ACC112 (cell line): ENCODE measurements around the gene ZGRF1.
"Not testable (repeated sequence)": the region's sequence is repeated elsewhere in the genome, so short reads cannot be mapped to it uniquely, and the experiment has no call there.

Experiments
- H2AFZ ChIP-seq: fragments of 200-600 bp; sonication (generic); one replicate; pipeline ENCODE4 v1.6.0; 2017; ENCODE audit warnings: antibody characterized with exemption, low read length; ENCODE audit not compliant: unreplicated experiment
- H3K27ac ChIP-seq: fragments of 200-600 bp; sonication (generic); 2 replicates; pipeline ENCODE4 v1.5.1; 2014; ENCODE audit warnings: low read depth, mild to moderate bottlenecking, antibody characterized with exemption, low read length, moderate library complexity
- H3K27me3 ChIP-seq: fragments of 200-600 bp; sonication (generic); 2 replicates; pipeline ENCODE4 v1.6.1; 2014; ENCODE audit warnings: mild to moderate bottlenecking, antibody characterized with exemption, low read length, moderate library complexity, mixed read lengths; ENCODE audit not compliant: insufficient read depth
- H3K36me3 ChIP-seq: fragments of 200-600 bp; sonication (generic); 2 replicates; pipeline ENCODE4 v1.6.1; 2016; ENCODE audit warnings: mild to moderate bottlenecking, antibody characterized with exemption, low read length, moderate library complexity, mixed read lengths; ENCODE audit not compliant: insufficient read depth
- H3K4me1 ChIP-seq: fragments of 200-600 bp; sonication (generic); one replicate; pipeline ENCODE4 v1.6.1; 2016; ENCODE audit warnings: low read length, mixed read lengths; ENCODE audit not compliant: insufficient read depth, unreplicated experiment, control insufficient read depth
- H3K4me3 ChIP-seq: fragments of 200-600 bp; sonication (generic); 2 replicates; pipeline ENCODE4 v1.5.1; 2014; ENCODE audit warnings: mild to moderate bottlenecking, low read depth, low read length
- H3K79me2 ChIP-seq: fragments of 200-600 bp; sonication (generic); one replicate; pipeline ENCODE4 v1.6.0; 2016; ENCODE audit warnings: low read length; ENCODE audit not compliant: control insufficient read depth, unreplicated experiment, insufficient read depth

The ZGRF1 gene

GRCh38 chr4:112523764-112524505 lies 112.8 kb downstream of the ZGRF1 start:
- Histone ChIP-seq H2AFZ (no peak overlapping the region), H3K4me3 (peak overlapping the region; percentile 55), H3K4me1 (no peaks in the 10 kb centered on the region), H3K79me2 (no peaks in the 10 kb centered on the region), H3K27me3 (peaks cover 80% of the 10 kb centered on the region), H3K27ac (no peak overlapping the region), H3K36me3 (no peaks in the 10 kb centered on the region)

- no peaks in the 10 kb centered on the region for H3K36me3 ChIP-seq
- no peaks in the 10 kb centered on the region for H3K4me1 ChIP-seq
- H3K4me3 ChIP-seq = peak overlapping the region; percentile 55
- H3K27ac ChIP-seq = no peak overlapping the region
- peaks cover 86% of the 10 kb centered on the region for H3K27me3 ChIP-seq
- H2AFZ ChIP-seq = peak overlapping the region; percentile 9
- no peaks in the 10 kb centered on the region for H3K79me2 ChIP-seq
Observed at GRCh38 chr4:112523008-112523721, 113.5 kb downstream of the ZGRF1 start.

GRCh38 chr4:112522431-112522830 lies 114.3 kb downstream of the ZGRF1 start:
- H3K79me2 ChIP-seq, H2AFZ ChIP-seq, H3K27ac ChIP-seq, H3K36me3 ChIP-seq, H3K4me1 ChIP-seq, H3K4me3 ChIP-seq: not testable (repeated sequence)
- peaks cover 91% of the 10 kb centered on the region for H3K27me3 ChIP-seq

GRCh38 chr4:112521123-112522023 lies 115.3 kb downstream of the ZGRF1 start:
- no peaks in the 10 kb centered on the region for H3K4me1 ChIP-seq
- H3K27me3 ChIP-seq = peaks cover 99% of the 10 kb centered on the region
- H3K4me3 ChIP-seq = no peak overlapping the region
- H3K36me3 ChIP-seq = no peaks in the 10 kb centered on the region
- no peak overlapping the region for H2AFZ ChIP-seq
- H3K27ac ChIP-seq = no peak overlapping the region
- no peaks in the 10 kb centered on the region for H3K79me2 ChIP-seq

- H3K4me3 ChIP-seq = no peak overlapping the region
- no peaks in the 10 kb centered on the region for H3K79me2 ChIP-seq
- H3K27me3 ChIP-seq = peaks cover 99% of the 10 kb centered on the region
- H2AFZ ChIP-seq = no peak overlapping the region
- no peak overlapping the region for H3K27ac ChIP-seq
- H3K4me1 ChIP-seq = no peaks in the 10 kb centered on the region
- no peaks in the 10 kb centered on the region for H3K36me3 ChIP-seq
Observed at GRCh38 chr4:112520598-112521122, 116.0 kb downstream of the ZGRF1 start.

- H2AFZ ChIP-seq = no peak overlapping the region
- H3K79me2 ChIP-seq = no peaks in the 10 kb centered on the region
- no peaks in the 10 kb centered on the region for H3K4me1 ChIP-seq
- H3K36me3 ChIP-seq = no peaks in the 10 kb centered on the region
- H3K4me3 ChIP-seq = no peak overlapping the region
- H3K27me3 ChIP-seq = peaks cover 100% of the 10 kb centered on the region
- H3K27ac ChIP-seq = no peak overlapping the region
Observed at GRCh38 chr4:112519689-112520597, 116.8 kb downstream of the ZGRF1 start.

- Histone ChIP-seq H3K4me1 (no peaks in the 10 kb centered on the region), H2AFZ (no peak overlapping the region), H3K27ac (no peak overlapping the region), H3K36me3 (no peaks in the 10 kb centered on the region), H3K4me3 (no peak overlapping the region), H3K79me2 (no peaks in the 10 kb centered on the region), H3K27me3 (peaks cover 100% of the 10 kb centered on the region)
Observed at GRCh38 chr4:112518675-112519074, 118.0 kb downstream of the ZGRF1 start.

- H3K79me2 ChIP-seq = no peaks in the 10 kb centered on the region
- H3K27me3 ChIP-seq = peaks cover 100% of the 10 kb centered on the region
- no peak overlapping the region for H3K27ac ChIP-seq
- H3K36me3 ChIP-seq = no peaks in the 10 kb centered on the region
- no peaks in the 10 kb centered on the region for H3K4me1 ChIP-seq
- no peak overlapping the region for H2AFZ ChIP-seq
- H3K4me3 ChIP-seq = no peak overlapping the region
Observed at GRCh38 chr4:112517911-112518310, 118.8 kb downstream of the ZGRF1 start.

GRCh38 chr4:112517067-112517634 lies 119.6 kb downstream of the ZGRF1 start:
- Histone ChIP-seq H2AFZ (no peak overlapping the region), H3K27ac (no peak overlapping the region), H3K79me2 (no peaks in the 10 kb centered on the region), H3K4me3 (0 out of 2 replicates have a peak overlapping the region, but pooled peaks have one; percentile 72), H3K36me3 (no peaks in the 10 kb centered on the region), H3K4me1 (no peaks in the 10 kb centered on the region), H3K27me3 (peaks cover 100% of the 10 kb centered on the region)
